ENCODE measurements around the gene OBSCN. TPM values are rescaled to one million over a fixed set of nuclear protein-coding genes. Genes with fewer than 3 reads are reported as not detected.

The OBSCN gene
- total RNA-seq, 4 donors from 2014 or later = 15.0 to 46.6 (median 34.4) TPM

- Histone ChIP-seq H3K36me3 (no peaks in the 10 kb centered on the region), H3K27me3 (no peaks in the 10 kb centered on the region), H3K4me1 (no peaks in the 10 kb centered on the region), H3K9me3 (no peaks in the 10 kb centered on the region), H3K27ac (no peak overlapping the region), H3K4me3 (no peak overlapping the region)
- TF ChIP-seq POLR2A (IDR thresholded peaks at IDR 0.05) (no peak), POLR2AphosphoS5 (IDR thresholded peaks at IDR 0.05) (no peak), CTCF (IDR thresholded peaks at IDR 0.05) (no peak), EP300 (IDR thresholded peaks at IDR 0.05) (no peak)
- 74% methylated on average over 5 of the region's 5 CpGs for WGBS
- DNase-seq (ENCODE audit: low spot score in 2 of 2) = no peak
These were observed 218.8 kb downstream of the OBSCN start for GRCh38 chr1:228426518-228427175.

DNA sequence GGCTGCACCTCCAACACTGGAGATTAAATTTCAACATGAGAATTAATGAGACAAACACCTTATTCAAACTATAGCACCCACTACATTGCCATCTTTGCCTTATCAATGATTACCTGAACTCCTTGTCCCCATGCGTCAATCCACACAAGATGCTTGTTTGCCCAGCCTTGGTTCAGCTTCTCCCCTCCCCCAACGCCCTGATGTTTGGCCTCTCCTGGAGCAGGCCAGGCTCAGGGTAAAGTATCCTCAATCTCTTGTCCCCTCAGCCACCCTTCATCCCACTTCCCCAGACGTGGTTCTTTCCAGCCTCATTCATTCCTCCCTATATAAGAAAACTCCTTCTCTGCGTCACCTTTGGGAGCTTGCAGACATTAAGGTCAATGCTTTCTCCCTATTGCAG lies 220.6 kb downstream of the OBSCN start:
- TF ChIP-seq CTCF (IDR thresholded peaks at IDR 0.05) = no peak
- no peak for TF ChIP-seq POLR2A (IDR thresholded peaks at IDR 0.05)
- TF ChIP-seq EP300 (IDR thresholded peaks at IDR 0.05) = no peak
- TF ChIP-seq POLR2AphosphoS5 (IDR thresholded peaks at IDR 0.05) = no peak
- Histone ChIP-seq H3K4me1 (no peaks in the 10 kb centered on the region), H3K27me3 (no peaks in the 10 kb centered on the region), H3K9me3 (no peaks in the 10 kb centered on the region), H3K27ac (no peak overlapping the region), H3K36me3 (no peaks in the 10 kb centered on the region), H3K4me3 (no peak overlapping the region)
- WGBS = 74% methylated on average over 4 of the region's 4 CpGs
- DNase-seq (ENCODE audit: low spot score in 2 of 2) = no peak

Other genes with a start within 250 kb of the OBSCN start
- gene WNT3A, start 201.0 kb upstream of the OBSCN start, total RNA-seq = 1 to 10 TPM; 2.8 to 6.3 (median 3.8) TPM
- gene ARF1, start 125.3 kb upstream of the OBSCN start, total RNA-seq = 100 to 1,000 TPM; 284 to 385 (median 362) TPM
- gene C1orf35, start 104.7 kb upstream of the OBSCN start, total RNA-seq = 10 to 100 TPM; 10.6 to 32.3 (median 17.1) TPM
- 100 to 1,000 TPM in 3 of 4 donors, 10 to 100 TPM in 1; 99.3 to 161 (median 119) TPM for gene MRPL55, start 98.7 kb upstream of the OBSCN start, total RNA-seq
- gene GUK1, start 67.8 kb upstream of the OBSCN start, total RNA-seq = 100 to 1,000 TPM; 384 to 510 (median 421) TPM
- 1 to 10 TPM; 2.5 to 3.6 (median 3.0) TPM for gene GJC2, start 58.1 kb upstream of the OBSCN start, total RNA-seq
- 10 to 100 TPM in 2 of 4 donors, 1 to 10 TPM in 2; 9.2 to 22.4 (median 12.4) TPM for gene IBA57, start 42.2 kb upstream of the OBSCN start, total RNA-seq
- 10 to 100 TPM; 24.7 to 34.6 (median 32.8) TPM for gene TRIM11, start 198.8 kb downstream of the OBSCN start, total RNA-seq
- gene TRIM17, start 208.8 kb downstream of the OBSCN start, total RNA-seq = 1 to 10 TPM; 1.2 to 3.8 (median 2.8) TPM

All from suprapubic skin (tissue), 4 donors.